ENCODE measurements around the gene P2RX1.

- TF ChIP-seq CTCF (IDR thresholded peaks at IDR 0.05) (no peak), POLR2A (IDR thresholded peaks at IDR 0.05) (no peak)
Observed at GRCh38 chr17:3861761-3862681, 54.2 kb downstream of the P2RX1 start.
